Osteocyte (in vitro differentiated cells): ENCODE measurements around the gene ZFYVE21. TPM values are rescaled to one million over a fixed set of nuclear protein-coding genes. Genes with fewer than 3 reads are reported as not detected.
A peak's percentile ranks its signal among the peaks of the same experiment; 100 is the strongest.

Experiments used
- DNase-seq: peaks from one replicate; pipeline ENCODE4 v3.0.0; 2021; ENCODE audit warnings: mixed read lengths; ENCODE audit not compliant: unreplicated experiment; ENCODE audit errors: extremely low spot score
- H3K27ac Mint-ChIP-seq: one replicate; pipeline ENCODE4 v1.8.0; 2021; ENCODE audit warnings: mild to moderate bottlenecking, mixed read lengths; ENCODE audit not compliant: unreplicated experiment
- H3K27me3 Mint-ChIP-seq: one replicate; pipeline ENCODE4 v1.8.0; 2021; ENCODE audit warnings: mixed read lengths; ENCODE audit not compliant: unreplicated experiment
- H3K36me3 Mint-ChIP-seq: one replicate; pipeline ENCODE4 v1.8.0; 2021; ENCODE audit warnings: mixed read lengths; ENCODE audit not compliant: unreplicated experiment
- H3K4me1 Mint-ChIP-seq: one replicate; pipeline ENCODE4 v1.8.0; 2021; ENCODE audit warnings: mixed read lengths; ENCODE audit not compliant: unreplicated experiment
- H3K4me3 Mint-ChIP-seq: one replicate; pipeline ENCODE4 v1.8.0; 2021; ENCODE audit warnings: mild to moderate bottlenecking, moderate library complexity, mixed read lengths; ENCODE audit not compliant: unreplicated experiment
- H3K9me3 Mint-ChIP-seq: one replicate; pipeline ENCODE4 v1.8.0; 2021; ENCODE audit warnings: mixed read lengths; ENCODE audit not compliant: unreplicated experiment
- CTCF ChIP-seq: fragments of 200-600 bp; sonication (generic); IDR thresholded peaks from 2 replicates; pipeline ENCODE4 v1.5.0; 2021; ENCODE audit warnings: antibody characterized with exemption, mild to moderate bottlenecking, moderate library complexity
- total RNA-seq: library from RNA; stranded (reverse); gene quantifications from 2 replicates; pipeline ENCODE4 v1.2.1, GENCODE V29; 2021

Gene ZFYVE21
- total RNA-seq, 1 donor from 2014 or later, result 52.9 TPM

DNA sequence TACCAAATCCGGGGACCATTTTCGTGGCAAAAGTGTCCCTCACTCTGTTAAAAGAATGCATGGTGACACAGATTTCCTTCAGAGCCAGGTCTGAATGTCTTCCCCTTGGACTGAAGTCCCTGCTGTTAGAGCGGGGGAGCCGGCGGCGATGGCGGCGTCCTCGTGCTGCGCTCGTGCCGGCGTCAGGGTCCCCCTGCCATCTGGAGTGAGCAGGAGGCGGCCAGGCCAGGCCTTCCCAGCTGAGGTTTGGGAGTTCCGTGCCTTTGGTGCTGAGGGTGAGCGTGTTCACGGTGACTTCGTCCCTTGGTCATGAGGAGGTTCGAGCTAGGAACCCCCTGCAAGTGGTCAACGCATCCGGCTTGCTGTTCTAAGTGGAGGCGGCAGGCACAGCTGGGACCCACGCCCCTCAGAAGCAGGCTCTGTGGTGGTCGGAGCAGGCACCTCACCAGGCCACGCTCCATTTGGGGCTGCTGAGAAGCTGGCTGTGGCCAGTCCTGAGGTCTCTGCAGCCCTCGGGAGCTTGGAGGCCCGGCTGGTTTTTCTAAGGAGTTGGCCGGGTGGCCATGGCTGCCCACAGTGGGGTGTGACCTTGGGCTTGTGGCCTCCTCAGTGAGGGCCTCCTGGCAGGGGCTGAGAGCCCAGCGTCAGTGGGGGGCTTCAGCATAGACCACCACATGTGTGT, 9.5 kb downstream of the ZFYVE21 start:
- Mint-ChIP-seq H3K9me3 (no peaks in the 10 kb centered on the region), H3K27me3 (no peaks in the 10 kb centered on the region)

GRCh38 chr14:103725739-103726395, 10.3 kb downstream of the ZFYVE21 start:
- no peak for DNase-seq
- peaks cover 9% of the 10 kb centered on the region for H3K36me3 Mint-ChIP-seq
- no peak for TF ChIP-seq CTCF
- peaks cover 29% of the 10 kb centered on the region for H3K4me1 Mint-ChIP-seq
- H3K9me3 Mint-ChIP-seq, result no peaks in the 10 kb centered on the region
- H3K4me3 Mint-ChIP-seq, result no peak overlapping the region
- H3K27ac Mint-ChIP-seq, result peak overlapping the region; percentile 18
- H3K27me3 Mint-ChIP-seq, result no peaks in the 10 kb centered on the region

More for the DNA sequence above, 9.5 kb downstream of the ZFYVE21 start:
- no peak for TF ChIP-seq CTCF
- no peak for DNase-seq
- H3K36me3 Mint-ChIP-seq, result peaks cover 9% of the 10 kb centered on the region
- H3K4me3 Mint-ChIP-seq, result no peak overlapping the region
- H3K27ac Mint-ChIP-seq, result peak overlapping the region; percentile 18
- H3K4me1 Mint-ChIP-seq, result peaks cover 29% of the 10 kb centered on the region

- Mint-ChIP-seq H3K4me1 (peaks cover 26% of the 10 kb centered on the region), H3K9me3 (no peaks in the 10 kb centered on the region)
- DNase-seq, result no peak
Measured at GRCh38 chr14:103726474-103726873, 10.9 kb downstream of the ZFYVE21 start.

GRCh38 chr14:103727313-103727980, 11.8 kb downstream of the ZFYVE21 start:
- H3K27ac Mint-ChIP-seq, result no peak overlapping the region
- H3K36me3 Mint-ChIP-seq, result peaks cover 9% of the 10 kb centered on the region
- no peak overlapping the region for H3K4me3 Mint-ChIP-seq
- no peaks in the 10 kb centered on the region for H3K27me3 Mint-ChIP-seq
- TF ChIP-seq CTCF, result no peak
- no peaks in the 10 kb centered on the region for H3K9me3 Mint-ChIP-seq
- no peak for DNase-seq
- H3K4me1 Mint-ChIP-seq, result peaks cover 20% of the 10 kb centered on the region

More at GRCh38 chr14:103726474-103726873, 10.9 kb downstream of the ZFYVE21 start:
- Mint-ChIP-seq H3K27ac (no peak overlapping the region), H3K27me3 (no peaks in the 10 kb centered on the region), H3K36me3 (peaks cover 9% of the 10 kb centered on the region), H3K4me3 (no peak overlapping the region)
- TF ChIP-seq CTCF, result no peak

DNA sequence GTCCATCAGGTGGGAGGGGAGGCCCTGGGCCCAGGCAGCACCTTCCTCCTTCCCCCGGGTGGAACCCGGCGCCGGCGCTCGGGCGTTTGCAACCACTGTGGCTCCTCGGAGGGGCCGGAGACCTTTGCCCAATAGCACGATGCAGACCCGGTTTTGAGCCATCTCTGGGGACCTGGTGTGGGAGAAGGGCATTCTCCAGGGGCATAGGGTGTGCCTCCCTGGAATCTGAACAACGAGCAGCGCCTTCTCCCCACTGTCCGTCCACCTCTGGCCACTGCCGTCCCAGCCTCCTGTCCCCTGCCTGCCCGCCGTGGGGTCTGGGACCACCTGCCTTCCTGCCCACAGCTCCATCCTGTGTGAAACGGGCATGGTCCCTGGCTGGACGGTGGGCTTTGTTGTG, 12.5 kb downstream of the ZFYVE21 start:
- no peak overlapping the region for H3K4me3 Mint-ChIP-seq
- no peaks in the 10 kb centered on the region for H3K27me3 Mint-ChIP-seq
- peaks cover 9% of the 10 kb centered on the region for H3K36me3 Mint-ChIP-seq
- TF ChIP-seq CTCF, result no peak
- DNase-seq, result no peak
- H3K27ac Mint-ChIP-seq, result peak overlapping the region; percentile 16
- peaks cover 15% of the 10 kb centered on the region for H3K4me1 Mint-ChIP-seq
- no peaks in the 10 kb centered on the region for H3K9me3 Mint-ChIP-seq
